H54 (cell line): ENCODE results near the gene CSGALNACT2.

Experiments used
- DNase-seq: peaks from one replicate; pipeline ENCODE4 v3.0.0; 2011; ENCODE audit warnings: low spot score, mixed read lengths; ENCODE audit not compliant: insufficient read length
- FAIRE-seq: peaks from 3 replicates; lab custom pipeline; 2011; peaks lifted over from hg19 to GRCh38; lab: Jason Lieb, UNC
- POLR2A ChIP-seq: IDR thresholded peaks from 2 replicates; pipeline ENCODE4 v1.6.1; 2011; ENCODE audit warnings: low read depth, mild to moderate bottlenecking, low read length

Gene CSGALNACT2

DNA sequence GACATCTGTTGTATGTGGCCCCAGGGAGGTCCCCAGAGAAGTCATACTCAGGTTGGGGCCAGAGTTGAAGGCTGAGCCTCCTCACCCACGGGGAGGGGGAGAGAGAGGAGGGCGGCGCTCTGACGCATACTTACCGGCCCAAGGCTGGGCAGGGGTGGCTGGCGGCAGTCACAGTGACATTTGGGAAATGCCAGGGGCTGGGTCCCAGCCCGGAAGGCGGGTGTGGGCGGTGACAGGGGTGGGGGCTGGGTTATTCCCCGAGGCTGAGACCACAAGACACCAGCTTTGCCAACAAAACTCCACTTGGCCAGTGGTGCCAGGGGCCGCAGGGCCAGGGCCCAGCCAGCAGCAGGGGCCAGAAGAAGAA lies 87.5 kb downstream of the CSGALNACT2 start:
- DNase-seq (no peak), FAIRE-seq (no peak)
- TF ChIP-seq POLR2A, result no peak

DNA sequence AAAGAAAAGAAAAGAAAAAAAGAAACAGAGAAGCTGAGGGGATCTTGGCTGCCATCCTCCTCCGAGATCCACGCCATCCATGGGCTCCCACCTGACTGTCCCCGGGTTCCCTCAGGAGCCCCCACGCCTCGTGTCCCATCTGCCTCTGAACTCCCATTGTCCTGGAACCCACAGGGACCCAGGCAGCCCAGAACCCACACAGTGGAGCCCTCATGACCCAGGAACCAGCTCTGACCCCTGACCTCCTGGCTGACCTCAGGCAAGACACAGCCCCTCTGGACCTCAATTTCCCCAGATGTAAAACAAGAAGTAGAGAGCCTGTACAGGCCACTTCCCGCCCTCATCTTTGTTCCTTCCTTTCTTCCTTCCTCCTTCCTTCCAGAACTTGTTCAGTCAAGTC lies 88.2 kb downstream of the CSGALNACT2 start:
- DNase-seq (no peak), FAIRE-seq (no peak)
- TF ChIP-seq POLR2A, result no peak

DNA sequence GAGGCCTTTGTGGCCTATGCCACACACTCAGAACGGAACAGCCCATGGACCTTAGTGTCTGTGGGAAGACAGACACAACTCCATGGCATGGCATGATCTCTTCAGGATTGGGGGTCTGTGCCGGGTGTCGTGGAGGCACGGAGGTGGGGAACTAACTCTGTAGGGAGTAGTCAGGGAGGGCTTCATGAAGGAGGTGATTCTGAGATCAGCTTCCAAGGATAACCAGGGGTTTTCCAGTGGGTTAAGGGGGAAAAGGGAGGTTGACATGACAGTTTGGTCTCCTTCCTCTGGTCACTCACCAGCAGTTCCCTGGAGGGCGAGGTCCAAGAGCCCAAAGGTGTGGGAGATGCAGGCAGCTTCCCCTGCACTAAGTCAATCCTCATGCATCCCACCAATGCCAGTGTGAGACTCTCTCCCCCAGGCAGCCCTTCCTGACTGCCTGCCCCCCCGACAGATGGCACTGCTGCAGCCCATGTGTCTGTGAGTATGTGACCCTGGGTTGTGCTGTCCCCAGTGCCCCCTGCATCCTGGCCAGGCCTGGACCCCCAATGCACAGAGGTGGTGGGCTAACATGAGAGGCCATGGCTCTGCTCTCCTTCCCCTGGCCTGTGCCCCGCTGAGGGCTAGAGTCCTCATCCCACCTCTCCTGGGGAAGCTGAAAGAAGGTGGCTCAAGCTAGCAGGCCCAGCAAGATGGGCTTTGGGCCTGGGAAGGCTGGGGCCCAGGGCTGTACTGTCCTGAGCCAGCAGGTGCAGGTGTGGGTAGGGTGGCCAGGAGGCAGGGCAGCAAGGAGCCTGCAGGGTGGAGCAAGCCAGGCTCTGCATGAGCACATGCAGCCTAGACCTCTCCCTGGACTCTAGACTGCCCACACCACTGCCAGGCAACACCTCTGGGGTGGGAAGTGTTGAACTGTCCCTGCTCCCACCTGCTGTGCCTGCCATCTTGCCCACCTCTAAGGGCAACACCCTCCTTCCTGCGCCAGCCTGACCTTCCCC lies 88.9 kb downstream of the CSGALNACT2 start:
- FAIRE-seq (no peak), DNase-seq (no peak)
- no peak for TF ChIP-seq POLR2A

DNA sequence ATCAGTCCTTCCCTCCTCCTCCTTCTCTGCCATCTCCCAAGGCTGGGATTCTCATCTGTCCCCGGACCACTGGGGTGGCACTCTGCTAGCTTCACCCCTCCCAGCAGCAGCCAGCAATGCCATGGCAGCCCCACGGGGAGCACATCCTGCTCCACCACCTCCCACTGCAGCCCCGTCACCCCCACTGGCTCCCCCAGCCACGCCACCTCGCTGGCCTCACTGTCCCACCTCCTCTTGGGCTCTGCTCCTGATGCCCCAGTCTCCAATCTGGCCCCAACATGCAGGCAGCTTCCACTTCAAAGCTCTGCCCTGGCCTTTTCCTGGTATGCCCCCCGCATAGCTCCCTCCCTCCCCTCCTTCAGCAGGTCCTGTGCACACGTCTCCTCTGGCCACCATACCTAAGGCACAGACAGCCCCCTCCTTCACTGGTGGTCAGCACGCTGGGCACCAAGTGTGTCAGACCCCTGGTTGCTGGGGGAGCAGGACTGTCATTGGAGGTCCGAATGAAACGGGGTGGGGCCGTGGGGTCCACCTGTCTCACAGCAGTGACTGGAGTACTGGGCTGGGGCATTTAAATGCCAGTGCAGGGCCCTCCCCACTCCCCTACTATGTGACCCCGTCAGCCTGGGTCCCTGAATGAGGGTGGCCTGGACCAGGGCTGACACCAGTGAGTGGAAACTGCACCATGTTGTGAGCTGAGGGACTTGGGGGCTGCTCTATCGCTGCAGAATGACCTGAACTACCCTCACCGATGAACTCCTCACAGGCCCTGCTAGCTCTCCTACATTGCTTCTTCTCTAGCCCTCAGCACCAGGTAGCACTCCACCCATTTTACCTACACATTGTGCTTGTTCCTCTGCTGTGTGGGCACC lies 89.9 kb downstream of the CSGALNACT2 start:
- no peak for DNase-seq
- no peak for TF ChIP-seq POLR2A
- FAIRE-seq, result no peak

DNA sequence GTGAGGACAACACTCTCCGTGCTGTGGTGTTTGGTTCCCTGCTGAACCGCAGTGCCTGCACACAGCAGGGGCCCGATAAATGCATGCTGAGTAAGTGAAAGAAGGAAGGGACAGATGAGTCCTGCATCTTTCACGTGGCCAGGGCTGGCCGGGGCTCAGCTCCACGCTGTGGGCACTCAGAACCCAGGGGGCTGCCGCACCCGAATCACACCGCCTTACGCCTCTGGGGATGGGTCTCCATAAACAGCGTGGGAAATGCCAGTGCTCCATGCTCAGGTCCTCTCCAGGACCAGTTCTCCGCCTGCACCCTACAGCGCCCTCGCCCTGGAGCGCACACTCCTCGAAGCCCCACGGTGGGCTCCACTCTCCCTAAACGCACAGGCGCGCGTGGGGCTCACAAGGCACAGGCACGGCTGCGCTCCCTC lies 90.5 kb downstream of the CSGALNACT2 start:
- no peak for FAIRE-seq
- no peak for TF ChIP-seq POLR2A
- DNase-seq, result no peak

DNA sequence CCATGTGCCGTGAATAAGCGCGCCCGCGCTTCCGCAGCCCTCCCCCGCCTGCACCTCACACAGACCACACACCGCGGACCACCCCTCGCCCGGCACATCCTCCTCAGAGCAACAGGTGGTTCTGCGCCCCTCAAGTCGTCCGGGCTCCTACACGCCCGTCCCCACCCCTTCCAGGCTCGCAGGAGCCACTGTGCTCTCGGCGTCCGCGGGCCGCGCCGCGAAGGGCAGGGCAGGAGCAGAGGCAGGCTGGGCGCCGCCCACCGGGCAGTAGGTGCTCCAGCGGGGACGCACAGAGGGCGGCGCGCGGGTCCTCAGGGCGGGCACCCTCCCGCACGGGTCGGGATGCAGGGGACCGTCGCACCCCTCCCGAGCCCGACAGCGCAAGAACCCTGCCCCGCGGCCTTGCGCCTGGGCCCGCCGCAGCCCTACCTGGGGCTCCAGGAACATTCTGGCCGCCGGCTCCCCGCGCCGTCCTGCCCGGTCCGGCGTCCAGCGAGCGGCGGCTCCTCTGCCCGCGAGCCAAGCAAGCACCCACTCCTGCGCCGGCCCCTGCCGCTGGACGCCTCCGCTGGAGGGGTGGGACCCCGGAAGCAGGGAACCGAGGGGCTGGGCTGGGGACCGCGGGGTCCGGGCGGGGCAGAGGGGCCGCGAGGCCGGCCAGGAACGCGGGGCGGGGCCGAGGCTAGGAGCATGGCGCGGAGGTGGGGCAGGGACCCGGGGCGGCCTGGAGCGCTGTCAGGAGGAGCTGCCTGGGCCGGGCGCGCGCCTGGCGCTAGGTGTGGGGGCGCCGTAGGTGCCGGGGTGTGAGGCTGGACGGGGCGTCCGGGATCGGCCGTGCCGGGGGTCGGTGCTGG lies 91.2 kb downstream of the CSGALNACT2 start:
- FAIRE-seq (no peak), DNase-seq (no peak)
- no peak for TF ChIP-seq POLR2A

DNA sequence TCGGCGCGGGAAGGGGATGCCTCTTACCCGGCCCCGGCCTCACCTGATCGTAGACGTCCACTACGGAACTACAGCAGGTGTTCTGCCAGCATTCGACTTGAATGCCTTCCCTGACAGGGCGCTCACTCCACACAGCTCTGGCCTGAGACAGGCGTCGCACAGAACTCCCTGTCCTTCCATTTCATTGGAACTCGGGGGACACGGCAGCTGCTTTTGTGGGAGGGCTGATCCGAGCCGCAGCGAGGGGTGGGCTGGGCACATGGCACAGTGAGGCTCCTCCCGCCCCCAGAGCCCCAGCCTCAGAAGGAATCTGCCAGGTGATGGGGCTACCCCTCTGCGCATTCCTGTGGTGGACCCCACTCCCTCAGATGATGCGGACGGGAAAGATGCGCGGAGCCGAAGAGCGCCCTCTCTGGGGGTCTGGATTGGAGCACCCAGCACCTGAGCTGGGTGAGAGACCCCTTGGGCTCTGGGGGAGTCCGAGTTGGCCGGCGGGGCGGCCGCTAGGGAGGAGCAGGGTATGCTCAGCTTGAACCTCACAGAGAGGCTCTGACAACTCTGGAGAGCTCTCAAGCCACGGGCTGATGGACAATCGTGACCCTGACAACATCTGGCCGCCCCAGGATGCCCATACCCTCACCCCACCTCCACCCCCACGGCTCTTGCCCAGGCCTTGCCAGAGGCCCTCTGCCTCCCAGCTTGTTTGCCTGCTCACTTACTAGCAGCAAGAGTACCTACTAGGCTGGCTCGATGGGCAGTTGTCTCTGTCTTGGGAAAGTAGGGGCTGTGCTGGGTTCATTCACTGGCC lies 92.1 kb downstream of the CSGALNACT2 start:
- TF ChIP-seq POLR2A, result no peak
- no peak for FAIRE-seq
- DNase-seq, result no peak

DNA sequence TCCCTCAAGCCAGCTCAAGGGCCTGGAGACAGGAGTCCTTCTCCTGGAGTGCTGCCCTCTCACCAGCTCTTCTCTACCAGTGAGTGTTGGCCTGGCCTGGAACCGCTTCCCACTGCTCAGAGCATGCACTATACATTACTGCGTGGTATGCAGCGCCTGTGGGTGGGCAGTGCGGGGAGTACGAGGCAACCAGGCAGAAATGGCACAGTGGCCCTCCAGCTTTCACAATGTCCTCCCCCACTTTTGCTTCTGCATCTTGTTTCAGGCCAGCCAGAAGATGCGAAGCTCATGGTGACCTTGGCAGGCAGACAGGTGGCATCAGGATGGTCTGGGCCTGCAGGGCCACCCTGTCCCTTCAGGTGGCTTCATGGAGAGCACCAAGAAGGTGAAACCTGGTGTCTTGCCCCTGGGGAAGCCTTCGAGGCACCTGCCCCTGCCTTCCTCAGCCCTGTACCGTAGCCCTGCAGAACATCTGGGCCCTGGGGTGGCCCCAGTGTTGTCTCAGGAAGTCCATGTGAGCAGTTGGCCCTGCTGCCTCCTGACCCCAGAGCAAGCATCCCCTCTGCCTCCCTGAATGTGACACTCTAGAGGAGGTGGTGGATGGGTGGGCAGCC lies 92.8 kb downstream of the CSGALNACT2 start:
- DNase-seq (no peak), FAIRE-seq (no peak)
- TF ChIP-seq POLR2A, result no peak

DNA sequence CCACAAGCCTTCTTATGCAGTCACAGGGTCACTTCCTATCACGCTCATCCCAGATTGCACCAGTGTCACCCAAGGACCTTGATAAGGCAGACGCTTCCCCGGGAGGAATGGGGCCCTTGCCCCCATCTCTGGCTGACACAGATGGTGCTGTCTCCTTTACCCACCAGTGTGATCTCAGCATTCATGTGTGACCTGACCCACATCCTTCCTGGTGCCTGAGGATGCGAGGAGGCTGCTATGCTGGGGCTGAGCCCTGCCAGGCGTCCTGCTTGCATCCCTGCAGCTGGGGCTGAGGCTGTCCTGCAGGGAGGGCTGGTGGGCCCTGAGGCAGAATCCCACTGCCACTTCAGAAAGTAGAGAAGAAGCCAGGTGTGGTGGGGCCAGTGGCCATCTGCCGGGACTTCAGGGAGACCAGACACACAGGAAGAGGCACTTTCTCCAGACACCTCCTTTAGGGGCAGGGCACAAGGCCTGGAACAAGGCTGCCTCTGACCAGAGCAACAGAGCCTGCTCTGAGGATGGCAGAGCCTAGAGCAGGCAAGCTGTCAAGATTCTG lies 93.4 kb downstream of the CSGALNACT2 start:
- no peak for FAIRE-seq
- no peak for TF ChIP-seq POLR2A
- no peak for DNase-seq

DNA sequence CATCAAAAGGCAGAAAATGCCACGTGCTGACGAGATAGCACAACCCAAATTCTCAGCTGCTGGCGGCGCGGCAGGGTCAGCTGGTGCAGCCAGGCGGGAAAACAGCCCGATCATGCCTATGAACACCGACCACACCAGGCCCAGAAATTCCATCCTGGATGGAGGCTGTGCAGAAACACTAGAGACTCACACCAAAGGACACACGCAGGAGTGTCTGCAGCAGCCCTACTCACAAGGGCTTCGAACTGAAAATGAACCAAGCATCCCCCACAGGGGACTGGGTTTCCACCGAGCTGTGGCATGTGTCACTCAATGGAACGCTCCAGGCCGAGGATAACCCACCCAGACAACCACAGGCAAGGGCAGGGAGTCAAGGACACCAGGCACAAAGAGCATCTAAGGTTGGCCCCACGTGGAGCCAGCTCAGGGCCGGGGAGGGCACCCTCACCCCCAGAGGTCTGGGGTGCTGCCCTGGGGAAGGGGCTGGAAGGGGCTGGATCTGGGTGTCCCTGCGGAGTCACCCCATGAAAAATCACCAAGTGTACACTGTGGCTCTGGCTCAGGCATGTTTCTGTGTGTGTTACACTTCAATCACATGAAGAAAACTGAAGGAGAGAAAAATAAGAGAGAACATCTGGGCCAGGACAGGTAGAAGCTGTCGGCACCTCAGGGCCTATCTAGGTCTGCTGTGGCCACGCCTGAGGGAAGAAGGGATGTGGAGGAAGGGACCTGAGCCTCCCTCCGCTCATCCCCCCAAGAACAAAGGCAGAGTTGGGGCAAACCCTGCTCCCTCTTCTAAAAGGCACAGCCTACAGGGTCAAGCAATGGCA lies 95.6 kb downstream of the CSGALNACT2 start:
- FAIRE-seq (no peak), DNase-seq (no peak)
- TF ChIP-seq POLR2A, result no peak

DNA sequence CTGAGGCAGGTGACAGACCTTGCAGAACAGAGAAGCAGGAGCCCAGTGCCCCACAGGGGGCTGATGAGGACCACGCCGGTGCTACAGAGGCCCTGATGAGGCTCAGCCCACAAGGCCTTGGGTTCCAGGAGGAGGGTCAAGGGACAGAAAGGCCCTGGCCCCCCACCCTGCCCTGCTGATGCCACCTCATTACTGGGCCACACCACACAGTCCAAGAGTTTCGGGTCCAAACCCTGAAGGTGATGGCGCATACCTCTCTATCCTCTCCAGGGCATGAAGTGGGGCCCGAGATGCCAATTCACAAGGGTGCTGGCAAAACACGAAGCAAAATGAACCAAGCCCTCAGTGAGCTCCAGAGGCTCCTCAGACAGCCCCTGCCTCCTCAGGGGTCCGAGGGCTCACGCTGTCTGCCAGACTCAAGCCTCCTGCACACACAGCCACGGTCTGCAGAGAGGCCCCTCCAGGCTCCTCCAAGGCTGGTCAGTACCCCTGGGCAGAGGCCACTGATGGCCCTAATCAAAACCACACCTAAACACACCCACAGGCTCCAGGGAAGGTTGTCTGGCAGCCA lies 96.3 kb downstream of the CSGALNACT2 start:
- FAIRE-seq, result no peak

More for the DNA sequence above, 96.3 kb downstream of the CSGALNACT2 start:
- TF ChIP-seq POLR2A, result no peak
- DNase-seq, result no peak
